Panc1 (cell line): Measurements from ENCODE around the gene NCKAP5. TPM values are rescaled to one million over a fixed set of nuclear protein-coding genes. Genes with fewer than 3 reads are reported as not detected.

Source experiments
- ATAC-seq: fragments of 200-7000 bp; cut with Tn5 transposase; 2 replicates; pipeline ENCODE4 v1.9.1; 2020; ENCODE audit warnings: mild to moderate bottlenecking, moderate library complexity
- BruUV-seq: library from RNA; stranded (reverse); fragments of 400-500 nt; replicated peaks from 2 replicates; lab custom pipeline; 2021; lab: Mats Ljungman, UMichigan
- CTCF ChIA-PET: fragments of 300-600 bp; sonication (Branson Sonifier 250); formaldehyde crosslinking; loops from one replicate; lab custom pipeline; 2022; ENCODE audit warnings: antibody characterized with exemption; lab: Charles Lee
- POLR2A ChIA-PET: fragments of 300-600 bp; sonication (Branson Sonifier 250); formaldehyde crosslinking; loops from one replicate; lab custom pipeline; 2022; ENCODE audit warnings: antibody characterized with exemption; lab: Charles Lee
- DNase-seq: peaks from one replicate; pipeline ENCODE4 v3.0.0-alpha.2; 2010; ENCODE audit warnings: low read depth, low spot score
- H3K27ac ChIP-seq: 2 replicates; pipeline ENCODE4 v1.5.1; 2011; ENCODE audit warnings: mild to moderate bottlenecking, low read length, inconsistent platforms
- H3K27me3 ChIP-seq: fragments of 200-500 bp; sonication (Bioruptor generic); 2 replicates; pipeline ENCODE4 v1.6.0; 2014; ENCODE audit warnings: low read length, inconsistent platforms; ENCODE audit not compliant: control insufficient read depth, insufficient read depth
- H3K36me3 ChIP-seq: fragments of 200-500 bp; sonication (Bioruptor generic); 2 replicates; pipeline ENCODE4 v1.5.1; 2014; ENCODE audit warnings: inconsistent platforms, mild to moderate bottlenecking, low read length, moderate library complexity; ENCODE audit not compliant: control insufficient read depth, insufficient read depth
- H3K4me1 ChIP-seq: 2 replicates; pipeline ENCODE4 v1.5.1; 2011; ENCODE audit warnings: inconsistent platforms, mild to moderate bottlenecking, low read length, moderate library complexity; ENCODE audit not compliant: control insufficient read depth, insufficient read depth
- H3K4me3 ChIP-seq, 2 experiments: 2 replicates each; pipeline ENCODE4 v1.5.1; 2011 to 2012; ENCODE audit warnings: low read depth in 2 of 2, low read length in 2 of 2, mild to moderate bottlenecking in 2 of 2, inconsistent platforms in 1 of 2, moderate library complexity in 1 of 2
- H3K9me3 ChIP-seq: fragments of 200-500 bp; sonication (Bioruptor generic); 2 replicates; pipeline ENCODE4 v1.5.1; 2014; ENCODE audit warnings: low read depth, mild to moderate bottlenecking, inconsistent platforms, low read length, moderate library complexity; ENCODE audit not compliant: control insufficient read depth, insufficient read depth
- POLR2AphosphoS5 ChIP-seq: IDR thresholded peaks from 2 replicates; pipeline ENCODE4 v1.6.1; 2012; ENCODE audit warnings: mild to moderate bottlenecking, low read depth, low read length, moderate library complexity
- SIN3A ChIP-seq: IDR thresholded peaks from 2 replicates; pipeline ENCODE4 v1.6.1; 2012; ENCODE audit warnings: low read depth, mild to moderate bottlenecking, low read length, moderate library complexity, borderline replicate concordance; ENCODE audit not compliant: insufficient read depth
- TCF7L2 ChIP-seq: IDR thresholded peaks from 2 replicates; pipeline ENCODE4 v1.6.1; 2011; ENCODE audit warnings: mild to moderate bottlenecking, low read depth, low read length, inconsistent platforms
- in situ Hi-C: cut with HindIII; loops from 2 replicates; pipeline ENCODE4 v1.10.0; 2016; ENCODE audit warnings: low sequenced_read_pairs, low pct_unique_long_range_greater_than_20kb
- intact Hi-C: fragments of 100-400 bp; cut with micrococcal nuclease; formaldehyde crosslinking; loops from one replicate; pipeline ENCODE4 v1.10.0; 2022; ENCODE audit not compliant: unreplicated experiment
- total RNA-seq: library from RNA; stranded (reverse); gene quantifications from one replicate; pipeline ENCODE4 v1.2.1, GENCODE V29; 2021; ENCODE audit not compliant: unreplicated experiment
- TF ChIP-seq, protein P1 (sequence below), 2 experiments: IDR thresholded peaks; 2 replicates each; pipeline ENCODE4 v1.6.1; 2011 to 2012; ENCODE audit warnings: low read depth in 2 of 2, control low read depth in 1 of 2, low read length in 1 of 2, mild to moderate bottlenecking in 1 of 2, moderate library complexity in 1 of 2; ENCODE audit not compliant: insufficient read depth in 1 of 2
- TF ChIP-seq, protein P2 (sequence below): fragments of 450-650 bp; IDR thresholded peaks from 2 replicates; pipeline ENCODE4 v1.5.1; 2017; ENCODE audit warnings: mild to moderate bottlenecking

Gene NCKAP5
- total RNA-seq, 1 experiment from 2014 or later = 0.10 TPM

GRCh38 chr2:133078667-133079411 is 489.4 kb downstream of the NCKAP5 start:
- POLR2A ChIA-PET = no interaction called here
- H3K27ac ChIP-seq = no peak overlapping the region
- TF ChIP-seq, protein P1, sequence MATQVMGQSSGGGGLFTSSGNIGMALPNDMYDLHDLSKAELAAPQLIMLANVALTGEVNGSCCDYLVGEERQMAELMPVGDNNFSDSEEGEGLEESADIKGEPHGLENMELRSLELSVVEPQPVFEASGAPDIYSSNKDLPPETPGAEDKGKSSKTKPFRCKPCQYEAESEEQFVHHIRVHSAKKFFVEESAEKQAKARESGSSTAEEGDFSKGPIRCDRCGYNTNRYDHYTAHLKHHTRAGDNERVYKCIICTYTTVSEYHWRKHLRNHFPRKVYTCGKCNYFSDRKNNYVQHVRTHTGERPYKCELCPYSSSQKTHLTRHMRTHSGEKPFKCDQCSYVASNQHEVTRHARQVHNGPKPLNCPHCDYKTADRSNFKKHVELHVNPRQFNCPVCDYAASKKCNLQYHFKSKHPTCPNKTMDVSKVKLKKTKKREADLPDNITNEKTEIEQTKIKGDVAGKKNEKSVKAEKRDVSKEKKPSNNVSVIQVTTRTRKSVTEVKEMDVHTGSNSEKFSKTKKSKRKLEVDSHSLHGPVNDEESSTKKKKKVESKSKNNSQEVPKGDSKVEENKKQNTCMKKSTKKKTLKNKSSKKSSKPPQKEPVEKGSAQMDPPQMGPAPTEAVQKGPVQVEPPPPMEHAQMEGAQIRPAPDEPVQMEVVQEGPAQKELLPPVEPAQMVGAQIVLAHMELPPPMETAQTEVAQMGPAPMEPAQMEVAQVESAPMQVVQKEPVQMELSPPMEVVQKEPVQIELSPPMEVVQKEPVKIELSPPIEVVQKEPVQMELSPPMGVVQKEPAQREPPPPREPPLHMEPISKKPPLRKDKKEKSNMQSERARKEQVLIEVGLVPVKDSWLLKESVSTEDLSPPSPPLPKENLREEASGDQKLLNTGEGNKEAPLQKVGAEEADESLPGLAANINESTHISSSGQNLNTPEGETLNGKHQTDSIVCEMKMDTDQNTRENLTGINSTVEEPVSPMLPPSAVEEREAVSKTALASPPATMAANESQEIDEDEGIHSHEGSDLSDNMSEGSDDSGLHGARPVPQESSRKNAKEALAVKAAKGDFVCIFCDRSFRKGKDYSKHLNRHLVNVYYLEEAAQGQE (IDR thresholded peaks at IDR 0.05; ENCODE audit: insufficient read depth in 1 of 2, low read depth in 2 of 2, low read length in 1 of 2) = no peak
- TF ChIP-seq POLR2AphosphoS5 (no peak), SIN3A (no peak), TCF7L2 (no peak)
- TF ChIP-seq, protein P2, sequence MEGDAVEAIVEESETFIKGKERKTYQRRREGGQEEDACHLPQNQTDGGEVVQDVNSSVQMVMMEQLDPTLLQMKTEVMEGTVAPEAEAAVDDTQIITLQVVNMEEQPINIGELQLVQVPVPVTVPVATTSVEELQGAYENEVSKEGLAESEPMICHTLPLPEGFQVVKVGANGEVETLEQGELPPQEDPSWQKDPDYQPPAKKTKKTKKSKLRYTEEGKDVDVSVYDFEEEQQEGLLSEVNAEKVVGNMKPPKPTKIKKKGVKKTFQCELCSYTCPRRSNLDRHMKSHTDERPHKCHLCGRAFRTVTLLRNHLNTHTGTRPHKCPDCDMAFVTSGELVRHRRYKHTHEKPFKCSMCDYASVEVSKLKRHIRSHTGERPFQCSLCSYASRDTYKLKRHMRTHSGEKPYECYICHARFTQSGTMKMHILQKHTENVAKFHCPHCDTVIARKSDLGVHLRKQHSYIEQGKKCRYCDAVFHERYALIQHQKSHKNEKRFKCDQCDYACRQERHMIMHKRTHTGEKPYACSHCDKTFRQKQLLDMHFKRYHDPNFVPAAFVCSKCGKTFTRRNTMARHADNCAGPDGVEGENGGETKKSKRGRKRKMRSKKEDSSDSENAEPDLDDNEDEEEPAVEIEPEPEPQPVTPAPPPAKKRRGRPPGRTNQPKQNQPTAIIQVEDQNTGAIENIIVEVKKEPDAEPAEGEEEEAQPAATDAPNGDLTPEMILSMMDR = no peak
- intact Hi-C loops = no loop called here
- H3K4me1 ChIP-seq = no peaks in the 10 kb centered on the region
- no peak overlapping the region for H3K4me3 ChIP-seq
- DNase-seq (no peak), ATAC-seq (no peak)
- no peaks in the 10 kb centered on the region for H3K9me3 ChIP-seq
- H3K27me3 ChIP-seq = no peaks in the 10 kb centered on the region
- no peaks in the 10 kb centered on the region for H3K36me3 ChIP-seq
- CTCF ChIA-PET = no interaction called here
- BruUV-seq = no TSS peak
- in situ Hi-C loops = no loop called here

GRCh38 chr2:133077269-133077822 is 490.9 kb downstream of the NCKAP5 start:
- no peak overlapping the region for H3K27ac ChIP-seq
- H3K9me3 ChIP-seq = no peaks in the 10 kb centered on the region
- ChIA-PET POLR2A (no interaction called here), CTCF (no interaction called here)
- no peaks in the 10 kb centered on the region for H3K36me3 ChIP-seq
- H3K4me3 ChIP-seq = no peak overlapping the region
- no peak for TF ChIP-seq POLR2AphosphoS5
- TF ChIP-seq, protein P2 = no peak
- TF ChIP-seq TCF7L2 = no peak
- TF ChIP-seq, protein P1 (IDR thresholded peaks at IDR 0.05; ENCODE audit: insufficient read depth in 1 of 2, low read depth in 2 of 2, low read length in 1 of 2) = no peak
- TF ChIP-seq SIN3A = no peak
- intact Hi-C loops = no loop called here
- no TSS peak for BruUV-seq
- in situ Hi-C loops = no loop called here
- DNase-seq (no peak), ATAC-seq (no peak)
- H3K27me3 ChIP-seq = no peaks in the 10 kb centered on the region
- no peaks in the 10 kb centered on the region for H3K4me1 ChIP-seq
